Measurements from ENCODE around the gene LDLRAD3. TPM values are rescaled to one million over a fixed set of nuclear protein-coding genes. Genes with fewer than 3 reads are reported as not detected.

LDLRAD3 gene
- total RNA-seq, 3 donors from 2014 or later (not counting 1 experiment from before 2014, with no cell fraction given): 1.0 to 1.5 (median 1.2) TPM

DNA sequence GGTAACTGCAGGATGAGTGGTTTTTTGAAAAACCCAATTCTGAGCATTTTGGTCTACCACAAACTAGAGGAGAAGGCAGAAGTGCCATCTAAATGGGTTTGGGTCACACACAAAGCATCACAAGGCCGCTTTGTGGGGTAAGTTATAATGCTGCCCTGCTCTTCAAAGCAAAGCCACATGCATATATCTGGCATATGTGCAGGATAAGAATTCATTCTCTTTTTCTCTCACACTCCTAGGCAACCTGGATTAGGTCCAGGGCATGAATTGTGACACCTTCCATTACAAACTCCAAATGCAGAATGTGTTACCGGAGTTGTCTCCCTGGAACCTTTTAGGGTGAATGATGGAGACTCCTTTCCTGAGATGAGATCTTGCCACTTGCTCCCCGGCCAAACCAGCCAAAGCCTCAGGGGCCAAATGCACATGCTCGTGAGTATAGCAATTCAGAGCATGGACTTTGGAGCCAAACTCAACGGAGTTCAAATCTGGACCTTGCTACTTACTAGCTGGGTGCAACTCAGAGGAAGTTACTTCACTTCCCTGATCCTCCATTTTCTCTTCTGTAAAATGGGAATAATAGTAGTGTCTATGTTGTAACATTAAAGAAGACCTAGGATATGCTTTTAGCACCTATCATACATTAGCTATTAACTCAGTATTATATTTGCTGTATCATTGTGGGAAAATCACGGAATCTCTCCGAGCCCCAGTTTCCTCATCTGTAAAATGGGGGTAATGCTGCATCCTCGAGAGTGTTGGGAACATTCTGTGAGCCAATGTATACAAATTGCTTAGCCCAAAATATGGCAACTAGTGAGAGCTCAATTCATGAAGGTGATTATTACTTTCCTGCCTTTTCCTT is 248.8 kb downstream of the LDLRAD3 start:
- Mint-ChIP-seq H3K27ac (no peak overlapping the region), H3K4me3 (no peak overlapping the region), H3K4me1 (no peaks in the 10 kb centered on the region), H3K36me3 (no peaks in the 10 kb centered on the region), H3K27me3 (ENCODE audit: low read depth in 2 of 2) (peaks cover 6 to 33% of the 10 kb centered on the region in 2 donors), H3K9me3 (no peaks in the 10 kb centered on the region)
- no peaks in the 10 kb centered on the region for H3K9me3 ChIP-seq (ENCODE audit: control insufficient read depth, insufficient read depth, low read length)
- no peak for DNase-seq
- H3K36me3 ChIP-seq (ENCODE audit: control insufficient read depth, insufficient read depth, low read length): no peaks in the 10 kb centered on the region
- H3K27me3 ChIP-seq (ENCODE audit: control insufficient read depth, insufficient read depth, low read length): no peaks in the 10 kb centered on the region
- no peak overlapping the region for H3K4me3 ChIP-seq (ENCODE audit: low read length)
- 80% methylated on average over 8 of the region's 8 CpGs for WGBS (ENCODE audit: insufficient coverage)
- H3K27ac ChIP-seq (ENCODE audit: low read length): no peak overlapping the region
- intact Hi-C loops (cut with micrococcal nuclease): loop anchor here (10.0 kb wide), 1 partner anchor 62 kb away; no protein-coding TSS in a partner anchor
- H3K4me1 ChIP-seq (ENCODE audit: control insufficient read depth, insufficient read depth, low read length): no peaks in the 10 kb centered on the region
- TF ChIP-seq, protein P1, sequence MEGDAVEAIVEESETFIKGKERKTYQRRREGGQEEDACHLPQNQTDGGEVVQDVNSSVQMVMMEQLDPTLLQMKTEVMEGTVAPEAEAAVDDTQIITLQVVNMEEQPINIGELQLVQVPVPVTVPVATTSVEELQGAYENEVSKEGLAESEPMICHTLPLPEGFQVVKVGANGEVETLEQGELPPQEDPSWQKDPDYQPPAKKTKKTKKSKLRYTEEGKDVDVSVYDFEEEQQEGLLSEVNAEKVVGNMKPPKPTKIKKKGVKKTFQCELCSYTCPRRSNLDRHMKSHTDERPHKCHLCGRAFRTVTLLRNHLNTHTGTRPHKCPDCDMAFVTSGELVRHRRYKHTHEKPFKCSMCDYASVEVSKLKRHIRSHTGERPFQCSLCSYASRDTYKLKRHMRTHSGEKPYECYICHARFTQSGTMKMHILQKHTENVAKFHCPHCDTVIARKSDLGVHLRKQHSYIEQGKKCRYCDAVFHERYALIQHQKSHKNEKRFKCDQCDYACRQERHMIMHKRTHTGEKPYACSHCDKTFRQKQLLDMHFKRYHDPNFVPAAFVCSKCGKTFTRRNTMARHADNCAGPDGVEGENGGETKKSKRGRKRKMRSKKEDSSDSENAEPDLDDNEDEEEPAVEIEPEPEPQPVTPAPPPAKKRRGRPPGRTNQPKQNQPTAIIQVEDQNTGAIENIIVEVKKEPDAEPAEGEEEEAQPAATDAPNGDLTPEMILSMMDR (IDR thresholded peaks at IDR 0.05): no peak
- no peak for ATAC-seq

DNA sequence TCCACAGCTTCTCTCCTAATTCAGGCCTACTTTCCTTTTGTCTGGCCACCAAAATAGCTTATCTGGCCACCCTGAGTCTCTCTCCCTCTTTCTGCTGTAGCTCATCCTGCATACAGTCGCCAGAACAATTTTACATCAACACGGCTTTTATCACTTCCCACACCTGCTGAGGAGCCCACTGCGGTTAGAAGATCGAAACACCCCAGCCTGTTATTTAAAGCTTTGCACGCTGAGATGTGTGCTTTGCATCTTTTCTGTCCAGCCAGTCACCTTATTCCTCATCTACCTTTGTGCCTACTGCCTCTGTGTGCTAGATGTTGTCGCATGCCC is 249.4 kb downstream of the LDLRAD3 start:
- 92% methylated on average over 6 of the region's 6 CpGs for WGBS (ENCODE audit: insufficient coverage)
- no peak overlapping the region for H3K27ac Mint-ChIP-seq
- Histone ChIP-seq H3K36me3 (ENCODE audit: control insufficient read depth, insufficient read depth, low read length) (no peaks in the 10 kb centered on the region), H3K4me1 (ENCODE audit: control insufficient read depth, insufficient read depth, low read length) (no peaks in the 10 kb centered on the region), H3K27ac (ENCODE audit: low read length) (no peak overlapping the region), H3K27me3 (ENCODE audit: control insufficient read depth, insufficient read depth, low read length) (no peaks in the 10 kb centered on the region), H3K4me3 (ENCODE audit: low read length) (no peak overlapping the region), H3K9me3 (ENCODE audit: control insufficient read depth, insufficient read depth, low read length) (no peaks in the 10 kb centered on the region)
- H3K4me3 Mint-ChIP-seq: no peak overlapping the region
- ATAC-seq (no peak), DNase-seq (no peak)
- TF ChIP-seq, protein P1 (IDR thresholded peaks at IDR 0.05): no peak
- intact Hi-C loops (cut with micrococcal nuclease): loop anchor here (10.0 kb wide), 1 partner anchor 62 kb away; no protein-coding TSS in a partner anchor
- H3K4me1 Mint-ChIP-seq: no peaks in the 10 kb centered on the region
- H3K27me3 Mint-ChIP-seq (ENCODE audit: low read depth in 2 of 2): peaks cover 6 to 27% of the 10 kb centered on the region in 2 donors
- no peaks in the 10 kb centered on the region for H3K36me3 Mint-ChIP-seq
- no peaks in the 10 kb centered on the region for H3K9me3 Mint-ChIP-seq

DNA sequence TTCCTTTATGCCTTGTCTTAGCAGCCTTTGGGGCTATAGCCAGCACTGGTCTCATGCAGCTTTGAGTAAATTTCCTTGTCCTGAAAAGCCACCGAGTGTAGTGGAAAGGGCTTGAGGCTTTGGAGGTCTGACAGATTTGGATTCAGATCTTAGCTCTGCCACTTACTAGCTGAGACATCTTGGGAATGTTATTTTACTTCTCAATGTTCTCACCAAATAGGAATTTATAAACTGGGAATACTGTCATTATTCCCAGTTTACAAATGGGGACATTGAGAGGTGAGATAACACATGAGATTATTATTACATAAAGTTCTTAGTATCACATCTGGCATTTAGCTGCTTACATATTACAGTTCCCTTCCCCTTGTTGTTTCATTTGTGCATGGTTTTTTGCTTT is 249.9 kb downstream of the LDLRAD3 start:
- Histone ChIP-seq H3K27ac (ENCODE audit: low read length) (no peak overlapping the region), H3K4me3 (ENCODE audit: low read length) (no peak overlapping the region), H3K36me3 (ENCODE audit: control insufficient read depth, insufficient read depth, low read length) (no peaks in the 10 kb centered on the region), H3K27me3 (ENCODE audit: control insufficient read depth, insufficient read depth, low read length) (no peaks in the 10 kb centered on the region), H3K9me3 (ENCODE audit: control insufficient read depth, insufficient read depth, low read length) (no peaks in the 10 kb centered on the region), H3K4me1 (ENCODE audit: control insufficient read depth, insufficient read depth, low read length) (no peaks in the 10 kb centered on the region)
- DNase-seq: no peak
- Mint-ChIP-seq H3K36me3 (no peaks in the 10 kb centered on the region), H3K27me3 (ENCODE audit: low read depth in 2 of 2) (peaks cover 6 to 26% of the 10 kb centered on the region in 2 donors), H3K4me3 (no peak overlapping the region), H3K9me3 (no peaks in the 10 kb centered on the region), H3K27ac (no peak overlapping the region), H3K4me1 (no peaks in the 10 kb centered on the region)
- TF ChIP-seq, protein P1 (IDR thresholded peaks at IDR 0.05): no peak
- 100% methylated on average over 1 of the region's 1 CpG for WGBS (ENCODE audit: insufficient coverage)
- intact Hi-C loops (cut with micrococcal nuclease): loop anchor here (10.0 kb wide), 1 partner anchor 61 kb away; no protein-coding TSS in a partner anchor
- no peak for ATAC-seq

Measured in natural killer cell (primary cell).